ENCODE measurements around the gene ITGB2. TPM values are rescaled to one million over a fixed set of nuclear protein-coding genes. Genes with fewer than 3 reads are reported as not detected.

The ITGB2 gene
- polyA plus RNA-seq, 3 donors = 12.3 to 16.9 (median 12.4) TPM

Other genes starting within 250 kb of the ITGB2 start
- gene KRTAP12-1, start 238.7 kb downstream of the ITGB2 start, polyA plus RNA-seq (ENCODE audit: insufficient read length in 3 of 3) = not detected
- gene KRTAP10-12, start 223.7 kb downstream of the ITGB2 start, polyA plus RNA-seq (ENCODE audit: insufficient read length in 3 of 3) = not detected
- gene TSPEAR, start 209.3 kb downstream of the ITGB2 start, polyA plus RNA-seq (ENCODE audit: insufficient read length in 3 of 3) = 1 to 10 TPM in 2 of 3 donors, under 1 TPM in 1; 0.95 to 1.1 (median 1.0) TPM
- 100 to 1,000 TPM in 2 of 3 donors, 10 to 100 TPM in 1; 63.5 to 144 (median 125) TPM for gene UBE2G2, start 119.1 kb downstream of the ITGB2 start, polyA plus RNA-seq (ENCODE audit: insufficient read length in 3 of 3)
- gene SUMO3, start 102.8 kb downstream of the ITGB2 start, polyA plus RNA-seq (ENCODE audit: insufficient read length in 3 of 3) = 100 to 1,000 TPM; 101 to 116 (median 106) TPM
- 100 to 1,000 TPM; 279 to 290 (median 279) TPM for gene PTTG1IP, start 47.2 kb downstream of the ITGB2 start, polyA plus RNA-seq (ENCODE audit: insufficient read length in 3 of 3)
- 10 to 100 TPM; 17.9 to 24.4 (median 24.0) TPM for gene SLX9, start 19.1 kb upstream of the ITGB2 start, polyA plus RNA-seq (ENCODE audit: insufficient read length in 3 of 3)
- gene ADARB1, start 153.7 kb upstream of the ITGB2 start, polyA plus RNA-seq (ENCODE audit: insufficient read length in 3 of 3) = 10 to 100 TPM; 15.3 to 20.9 (median 18.9) TPM

All from renal pelvis (tissue), 3 donors.